H1 (cell line): Measurements from ENCODE around the gene PPP1CC. TPM values are rescaled to one million over a fixed set of nuclear protein-coding genes. Genes with fewer than 3 reads are reported as not detected.
A peak's percentile ranks its signal among the peaks of the same experiment; 100 is the strongest.

ENCODE experiments used
- CTCF ChIA-PET: fragments of 300-600 bp; sonication (Branson Sonifier 250); formaldehyde crosslinking; loops from one replicate; lab custom pipeline; 2021; ENCODE audit not compliant: partially characterized antibody; lab: Charles Lee
- POLR2A ChIA-PET: fragments of 300-600 bp; sonication (Branson Sonifier 250); formaldehyde crosslinking; loops from one replicate; lab custom pipeline; 2021; ENCODE audit warnings: inconsistent platforms; ENCODE audit not compliant: partially characterized antibody; lab: Charles Lee
- DNase-seq, 2 experiments: peaks; one replicate each; pipeline versions ENCODE4 v3.0.0 to v3.0.0-alpha.2; 2010 to 2022; ENCODE audit warnings: low spot score in 2 of 2, low read depth in 1 of 2, mixed read lengths in 1 of 2
- FAIRE-seq: peaks from 2 replicates; lab custom pipeline; 2011; peaks lifted over from hg19 to GRCh38; lab: Jason Lieb, UNC
- H2AFZ ChIP-seq: 2 replicates; pipeline ENCODE4 v1.8.1; 2012; ENCODE audit warnings: low read length, inconsistent platforms
- H2AK5ac ChIP-seq: 2 replicates; pipeline ENCODE4 v1.6.1; 2013; ENCODE audit warnings: low read depth, low read length
- H2BK120ac ChIP-seq: replicated peaks from 2 replicates; pipeline ENCODE3; 2013; ENCODE audit warnings: low read depth, low read length, inconsistent platforms
- H2BK12ac ChIP-seq: 2 replicates; pipeline ENCODE4 v1.6.1; 2013; ENCODE audit warnings: low read depth, low read length
- H2BK15ac ChIP-seq: 2 replicates; pipeline ENCODE4 v1.6.1; 2013; ENCODE audit warnings: low read length
- H2BK20ac ChIP-seq: 2 replicates; pipeline ENCODE4 v1.6.1; 2013; ENCODE audit warnings: low read length
- H2BK5ac ChIP-seq: 2 replicates; pipeline ENCODE4 v1.6.1; 2013; ENCODE audit warnings: low read depth, low read length
- H3K14ac ChIP-seq: 2 replicates; pipeline ENCODE4 v1.6.1; 2013; ENCODE audit warnings: inconsistent platforms; ENCODE audit not compliant: insufficient read length
- H3K18ac ChIP-seq: 2 replicates; pipeline ENCODE4 v1.6.1; 2013; ENCODE audit warnings: low read length; ENCODE audit errors: extremely low read depth
- H3K23ac ChIP-seq: 2 replicates; pipeline ENCODE4 v1.6.1; 2013; ENCODE audit warnings: inconsistent platforms; ENCODE audit not compliant: insufficient read length
- H3K23me2 ChIP-seq: 2 replicates; pipeline ENCODE4 v1.6.1; 2013; ENCODE audit warnings: low read depth, low read length
- H3K27ac ChIP-seq: 2 replicates; pipeline ENCODE4 v1.6.1; 2011; ENCODE audit warnings: low read depth, low read length, inconsistent platforms
- H3K27me3 ChIP-seq, 4 experiments: replicated peaks in 1 of 4; 1 replicate in 1 of 4; 2 replicates in 3 of 4; pipeline versions ENCODE4 v1.6.1 to v1.8.1; 2011 to 2013; ENCODE audit warnings: low read length in 3 of 4, mild to moderate bottlenecking in 3 of 4, inconsistent platforms in 2 of 4, mixed read lengths in 2 of 4, moderate library complexity in 1 of 4; ENCODE audit not compliant: control insufficient read depth in 3 of 4, insufficient read depth in 3 of 4; ENCODE audit errors: extremely low read depth in 1 of 4
- H3K36me3 ChIP-seq, 4 experiments: 2 replicates each; pipeline versions ENCODE4 v1.6.1 to v1.8.1; 2011 to 2013; ENCODE audit warnings: mild to moderate bottlenecking in 4 of 4, low read length in 3 of 4, moderate library complexity in 2 of 4, control low read depth in 1 of 4, inconsistent platforms in 1 of 4; ENCODE audit not compliant: insufficient read depth in 4 of 4, control insufficient read depth in 2 of 4
- H3K4ac ChIP-seq: replicated peaks from 2 replicates; pipeline ENCODE3; 2013; ENCODE audit warnings: low read length, low read depth, mixed read lengths, inconsistent platforms; ENCODE audit not compliant: insufficient read length
- H3K4me1 ChIP-seq, 4 experiments: replicated peaks in 1 of 4; 1 replicate in 1 of 4; 2 replicates in 3 of 4; pipeline versions ENCODE4 v1.6.1 to v1.8.1; 2011 to 2013; ENCODE audit warnings: low read length in 3 of 4, inconsistent platforms in 2 of 4, mixed read lengths in 1 of 4; ENCODE audit not compliant: insufficient read depth in 4 of 4, control insufficient read depth in 3 of 4
- H3K4me2 ChIP-seq, 2 experiments: 2 replicates each; pipeline versions ENCODE4 v1.6.1 to v1.8.1; 2011 to 2013; ENCODE audit warnings: low read depth in 2 of 2, low read length in 2 of 2, control low read depth in 1 of 2, inconsistent platforms in 1 of 2, mild to moderate bottlenecking in 1 of 2; ENCODE audit not compliant: insufficient read depth in 1 of 2
- H3K4me3 ChIP-seq, 4 experiments: fragments of 200-600, 300-600 bp in 1 of 4; sonication (generic), shearing (Covaris generic), sonication (Bioruptor Twin) in 1 of 4; 2 replicates each; pipeline versions ENCODE4 v1.5.1 to v1.8.1; 2011 to 2016; ENCODE audit warnings: low read length in 4 of 4, low read depth in 3 of 4, control low read depth in 2 of 4, inconsistent platforms in 2 of 4, mild to moderate bottlenecking in 2 of 4, mixed read lengths in 1 of 4, moderate library complexity in 1 of 4; ENCODE audit not compliant: insufficient read depth in 2 of 4; ENCODE audit errors: extremely low read depth in 1 of 4
- H3K56ac ChIP-seq: replicated peaks from 2 replicates; pipeline ENCODE3; 2013; ENCODE audit warnings: low read depth, mild to moderate bottlenecking, mixed read lengths, low read length, inconsistent platforms; ENCODE audit not compliant: insufficient read length
- H3K79me1 ChIP-seq: 2 replicates; pipeline ENCODE4 v1.6.1; 2013; ENCODE audit warnings: low read depth, low read length, control low read depth
- H3K79me2 ChIP-seq, 2 experiments: 2 replicates each; pipeline versions ENCODE4 v1.6.1 to v1.8.1; 2012 to 2013; ENCODE audit warnings: low read length in 2 of 2, mild to moderate bottlenecking in 2 of 2, inconsistent platforms in 1 of 2; ENCODE audit not compliant: insufficient read depth in 2 of 2, control insufficient read depth in 1 of 2
- H3K9ac ChIP-seq, 4 experiments: replicated peaks in 1 of 4; 1 replicate in 1 of 4; 2 replicates in 3 of 4; pipeline versions ENCODE4 v1.6.1 to v1.8.1; 2011 to 2013; ENCODE audit warnings: low read depth in 3 of 4, low read length in 3 of 4, control low read depth in 2 of 4, mild to moderate bottlenecking in 2 of 4, moderate library complexity in 2 of 4, inconsistent platforms in 1 of 4; ENCODE audit errors: extremely low read depth in 1 of 4
- H3K9me3 ChIP-seq, 2 experiments: 2 replicates each; pipeline versions ENCODE4 v1.6.1 to v1.8.1; 2012 to 2013; ENCODE audit warnings: mild to moderate bottlenecking in 2 of 2, moderate library complexity in 2 of 2, control low read depth in 1 of 2, inconsistent platforms in 1 of 2, low read depth in 1 of 2, low read length in 1 of 2, mixed read lengths in 1 of 2; ENCODE audit not compliant: insufficient read depth in 2 of 2
- H4K20me1 ChIP-seq, 2 experiments: replicated peaks in 1 of 2; 2 replicates each; pipeline versions ENCODE3 to v1.8.1; 2011 to 2013; ENCODE audit warnings: inconsistent platforms in 2 of 2, low read length in 2 of 2, mild to moderate bottlenecking in 1 of 2; ENCODE audit not compliant: insufficient read depth in 2 of 2, control insufficient read depth in 1 of 2
- H4K5ac ChIP-seq: 2 replicates; pipeline ENCODE4 v1.6.1; 2013; ENCODE audit warnings: low read length, low read depth, mixed read lengths, inconsistent platforms; ENCODE audit not compliant: insufficient read length
- H4K8ac ChIP-seq: 2 replicates; pipeline ENCODE4 v1.8.0; 2013; ENCODE audit warnings: mild to moderate bottlenecking, moderate library complexity, low read length, inconsistent platforms; ENCODE audit not compliant: insufficient read depth; ENCODE audit errors: extremely low read depth
- H4K91ac ChIP-seq: replicated peaks from 2 replicates; pipeline ENCODE3; 2013; ENCODE audit warnings: low read length, mixed read lengths, inconsistent platforms; ENCODE audit not compliant: insufficient read length
- POLR2A ChIP-seq, 2 experiments: IDR thresholded peaks; 1 replicate in 1 of 2; 2 replicates in 1 of 2; pipeline ENCODE4 v1.6.1; 2011; ENCODE audit warnings: low read depth in 2 of 2, low read length in 2 of 2, mild to moderate bottlenecking in 2 of 2; ENCODE audit errors: control extremely low read depth in 1 of 2
- POU5F1 ChIP-seq: IDR thresholded peaks from 2 replicates; pipeline ENCODE4 v1.6.1; 2011; ENCODE audit warnings: low read depth, mild to moderate bottlenecking, low read length, moderate library complexity
- WGBS, 2 experiments: shearing (Covaris generic) in 1 of 2; methylation state at CpG; one replicate each; pipeline versions ENCODE4 v1.1.6 to v1.1.7; 2013 to 2015; ENCODE audit warnings: low lambda C conversion rate in 2 of 2, mixed read lengths in 2 of 2, inconsistent platforms in 1 of 2, low coverage in 1 of 2, missing lambda C conversion rate in 1 of 2; ENCODE audit not compliant: insufficient replicate concordance in 2 of 2, insufficient coverage in 1 of 2, insufficient read length in 1 of 2; ENCODE audit errors: extremely low coverage in 1 of 2, missing lambda C conversion rate in 1 of 2; 5-methylcytosine and 5-hydroxymethylcytosine counted together
- polyA plus RNA-seq, 7 experiments: library from polyadenylated mRNA; depleted of rRNA in 3 of 7; stranded (reverse) in 5 of 7; unstranded in 2 of 7; fragments of >200 nt in 5 of 7; fragments of 200-250 nt in 2 of 7; gene quantifications; 1 replicate in 5 of 7; 2 replicates in 1 of 7; 4 replicates in 1 of 7; pipeline versions ENCODE4 v1.2.1 to v1.2.3, GENCODE V29; 2011 to 2013; ENCODE audit warnings: missing spikeins in 2 of 7, mixed read lengths in 2 of 7
- total RNA-seq: library from RNA; stranded (reverse); fragmentation: NEBNext Ultra II Directional; extraction: Animal tissue kit (Norgen Biotek cat#: 25700); gene quantifications from 2 replicates; pipeline ENCODE4 v1.2.1, GENCODE V29; 2021

PPP1CC gene
- total and polyA plus RNA-seq, 2 of the 8 experiments (the other 6 are each of a cell fraction or from before 2014, with no cell fraction given) = 193 to 350 TPM

GRCh38 chr12:110743571-110744093 is 941 bp upstream of the PPP1CC start:
- no peak overlapping the region for H2BK20ac ChIP-seq
- peaks cover 0 to 2% (median 0%) of the 10 kb centered on the region in 4 experiments; a peak in 2 of 8 replicates for H3K36me3 ChIP-seq
- H3K4me2 ChIP-seq = peak overlapping the region; percentile 90 to 97
- peak overlapping the region; percentile 72 for H3K18ac ChIP-seq
- H3K4ac ChIP-seq = no peak overlapping the region
- TF ChIP-seq POU5F1 (no peak), POLR2A (IDR thresholded peaks at IDR 0.05; ENCODE audit: control extremely low read depth in 1 of 2, low read depth in 2 of 2, low read length in 2 of 2) (peak in 1 of 2 experiments; percentile 60; a peak in 2 of 3 replicates)
- POLR2A ChIA-PET = interaction anchor here (0.6 to 2.3 kb wide), 21 partner anchors 10 to 570 kb away, joined by 3 to 12 read pairs (median 4); partner anchors contain the start of genes CCDC63 and HVCN1
- no peak overlapping the region for H2BK12ac ChIP-seq
- H3K23me2 ChIP-seq = peaks cover 15% of the 10 kb centered on the region
- H2BK120ac ChIP-seq = no peak overlapping the region
- no peak overlapping the region for H3K14ac ChIP-seq
- peaks cover 2 to 7% (median 6%) of the 10 kb centered on the region in 4 experiments; a peak in 5 of 7 replicates for H3K4me1 ChIP-seq
- no peak overlapping the region for H2AFZ ChIP-seq
- no peak overlapping the region; the same call in 1 of the 2 replicates for H3K27ac ChIP-seq
- peaks cover 17 to 26% of the 10 kb centered on the region in 2 experiments for H4K20me1 ChIP-seq
- no peaks in the 10 kb centered on the region for H3K27me3 ChIP-seq
- CTCF ChIA-PET = interaction anchor here (0.6 to 1.3 kb wide), 2 partner anchors 117 to 150 kb away, joined by 3 to 4 read pairs; no protein-coding TSS in a partner anchor
- H2AK5ac ChIP-seq = no peak overlapping the region
- FAIRE-seq = no peak
- H3K9me3 ChIP-seq = no peaks in the 10 kb centered on the region
- H3K9ac ChIP-seq = peak overlapping the region; percentile 40 to 83 (median 64)
- DNase-seq = peak in 1 of 2 experiments; percentile 53
- H4K91ac ChIP-seq = no peak overlapping the region
- no peaks in the 10 kb centered on the region for H3K79me1 ChIP-seq
- peaks cover 38 to 46% of the 10 kb centered on the region in 2 experiments for H3K79me2 ChIP-seq
- H3K4me3 ChIP-seq = peak overlapping the region; percentile 53 to 96 (median 66)
- no peak overlapping the region for H2BK5ac ChIP-seq
- H3K56ac ChIP-seq = no peak overlapping the region
- no peak overlapping the region for H3K23ac ChIP-seq
- peak overlapping the region; percentile 62 for H4K8ac ChIP-seq
- WGBS, 2 experiments = 5% methylated on average over 26 of the region's 26 CpGs; no CpG with 5 or more reads in 1 of the 2 experiments
- peak overlapping the region; percentile 7; the same call in 1 of the 2 replicates for H2BK15ac ChIP-seq
- H4K5ac ChIP-seq = peak overlapping the region; percentile 69
